GM12874 (cell line): ENCODE results near the gene GPC5.

ENCODE experiments used
- CTCF ChIP-seq: IDR thresholded peaks from 2 replicates; pipeline ENCODE4 v1.5.1; 2011; ENCODE audit warnings: low read depth, mild to moderate bottlenecking, control low read depth, low read length, moderate library complexity; ENCODE audit not compliant: insufficient read depth

The GPC5 gene

DNA sequence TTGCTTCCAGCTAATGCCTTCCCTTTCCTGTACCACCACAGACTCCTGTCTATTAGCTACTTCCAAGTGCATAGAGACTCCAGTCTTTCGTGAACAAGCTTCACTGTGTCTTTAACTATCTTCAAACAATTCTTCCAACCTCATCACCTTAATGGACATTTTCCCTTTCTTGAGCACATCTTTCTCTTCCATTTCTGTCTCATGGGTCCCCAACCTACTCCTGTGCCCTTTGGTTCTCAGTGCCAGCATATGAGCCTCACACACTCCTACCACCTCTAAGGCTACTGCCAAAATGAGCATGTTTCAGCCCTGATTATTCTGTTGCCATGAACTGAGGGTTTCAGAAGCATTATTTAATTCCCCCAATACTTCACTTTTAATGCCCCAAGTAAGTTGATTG, 360.3 kb downstream of the GPC5 start:
- TF ChIP-seq CTCF, result no peak

- no peak for TF ChIP-seq CTCF
These were observed 364.5 kb downstream of the GPC5 start for GRCh38 chr13:91762957-91763356.

- no peak for TF ChIP-seq CTCF
These were observed 366.1 kb downstream of the GPC5 start for GRCh38 chr13:91764527-91764926.

DNA sequence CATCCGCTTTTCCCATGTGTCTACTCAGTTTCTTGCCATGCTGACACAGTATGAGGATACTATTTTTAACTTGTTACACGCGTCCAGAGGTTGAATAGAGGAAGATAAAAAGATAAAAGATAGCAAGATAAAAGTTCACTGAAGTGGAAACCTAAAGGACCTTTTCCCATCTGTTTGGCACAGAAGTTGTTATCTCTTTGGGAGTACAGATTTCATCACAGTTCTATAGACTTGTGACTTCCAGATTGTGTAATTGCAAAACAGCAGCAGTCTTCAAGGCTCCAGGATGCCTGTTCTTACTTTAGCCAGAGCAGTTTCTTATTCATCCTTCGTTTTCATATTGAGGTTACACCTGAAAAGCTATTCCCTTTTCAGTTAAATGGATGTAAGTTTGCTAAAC, 369.2 kb downstream of the GPC5 start:
- no peak for TF ChIP-seq CTCF

GRCh38 chr13:91768746-91769145, 370.3 kb downstream of the GPC5 start:
- no peak for TF ChIP-seq CTCF

- TF ChIP-seq CTCF, result no peak
These were observed 372.8 kb downstream of the GPC5 start for GRCh38 chr13:91771229-91771628.

DNA sequence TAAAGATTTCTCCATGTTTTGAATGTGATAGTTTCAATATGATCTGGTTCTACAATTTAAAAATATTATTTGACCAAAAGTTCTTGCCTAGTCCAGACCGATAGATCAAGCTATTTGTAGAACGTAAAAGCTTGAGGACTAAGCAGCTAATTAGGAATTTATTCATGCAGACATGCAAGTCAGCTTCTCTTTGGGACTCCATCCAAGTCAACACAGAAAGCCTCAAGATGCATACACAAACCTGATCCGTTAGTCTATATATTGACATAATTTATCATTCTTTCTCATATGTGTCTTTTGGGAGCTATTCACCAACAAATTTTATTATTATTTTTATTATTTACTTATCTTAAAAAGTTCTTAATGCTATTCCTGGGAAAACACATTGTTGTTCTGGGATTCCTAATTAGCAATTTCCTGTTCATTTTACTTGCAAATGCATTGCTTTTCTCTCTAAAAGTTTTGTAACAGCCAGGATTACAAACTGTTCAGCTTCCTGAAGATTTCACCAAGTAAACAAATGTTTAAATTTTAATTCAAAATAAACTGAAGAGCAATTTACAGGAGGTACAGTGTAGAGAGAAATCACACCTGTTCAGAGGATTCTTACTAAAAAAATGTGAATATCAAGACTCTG, 375.3 kb downstream of the GPC5 start:
- no peak for TF ChIP-seq CTCF

DNA sequence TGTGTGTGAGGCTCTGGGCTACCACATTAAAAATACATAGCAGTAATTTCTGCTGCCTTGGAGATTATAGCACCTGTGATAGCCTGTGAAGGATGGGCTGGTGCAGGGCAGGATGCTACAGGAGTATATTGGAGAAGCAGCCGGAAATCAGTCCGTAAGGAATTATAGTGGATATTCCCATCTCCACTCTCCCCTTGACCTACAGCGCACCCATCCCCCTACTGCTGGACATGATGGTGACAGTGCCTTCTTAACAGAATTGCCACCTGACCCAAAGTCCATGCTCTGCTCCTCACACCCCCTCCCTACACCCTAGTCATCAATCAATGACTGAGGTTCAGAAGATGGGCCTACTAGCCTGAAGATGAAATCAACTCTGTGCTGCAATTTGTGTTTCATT, 376.0 kb downstream of the GPC5 start:
- no peak for TF ChIP-seq CTCF
